T-helper 1 cell treated with Interleukin-12 subunit alpha and Interleukin-12 subunit beta and Interleukin-4 antibody, amounts not matched to agents 30 μg/mL and 1 μg/mL, for 36 hours (primary cell): ENCODE results near the gene FFAR3.

Experiments used
- H3K27ac Mint-ChIP-seq: one replicate; pipeline ENCODE4 v1.8.0; 2021; ENCODE audit warnings: mild to moderate bottlenecking, mixed read lengths
- H3K27me3 Mint-ChIP-seq: one replicate; pipeline ENCODE4 v1.8.0; 2021; ENCODE audit warnings: low read depth, mixed read lengths
- H3K36me3 Mint-ChIP-seq: one replicate; pipeline ENCODE4 v1.8.0; 2021; ENCODE audit warnings: low read depth, mixed read lengths
- H3K4me1 Mint-ChIP-seq: one replicate; pipeline ENCODE4 v1.8.0; 2021; ENCODE audit warnings: low read depth, mixed read lengths
- H3K4me3 Mint-ChIP-seq: one replicate; pipeline ENCODE4 v1.8.0; 2021; ENCODE audit warnings: mild to moderate bottlenecking, moderate library complexity, mixed read lengths
- H3K9me3 Mint-ChIP-seq: one replicate; pipeline ENCODE4 v1.8.0; 2021; ENCODE audit warnings: mixed read lengths

Gene FFAR3

DNA sequence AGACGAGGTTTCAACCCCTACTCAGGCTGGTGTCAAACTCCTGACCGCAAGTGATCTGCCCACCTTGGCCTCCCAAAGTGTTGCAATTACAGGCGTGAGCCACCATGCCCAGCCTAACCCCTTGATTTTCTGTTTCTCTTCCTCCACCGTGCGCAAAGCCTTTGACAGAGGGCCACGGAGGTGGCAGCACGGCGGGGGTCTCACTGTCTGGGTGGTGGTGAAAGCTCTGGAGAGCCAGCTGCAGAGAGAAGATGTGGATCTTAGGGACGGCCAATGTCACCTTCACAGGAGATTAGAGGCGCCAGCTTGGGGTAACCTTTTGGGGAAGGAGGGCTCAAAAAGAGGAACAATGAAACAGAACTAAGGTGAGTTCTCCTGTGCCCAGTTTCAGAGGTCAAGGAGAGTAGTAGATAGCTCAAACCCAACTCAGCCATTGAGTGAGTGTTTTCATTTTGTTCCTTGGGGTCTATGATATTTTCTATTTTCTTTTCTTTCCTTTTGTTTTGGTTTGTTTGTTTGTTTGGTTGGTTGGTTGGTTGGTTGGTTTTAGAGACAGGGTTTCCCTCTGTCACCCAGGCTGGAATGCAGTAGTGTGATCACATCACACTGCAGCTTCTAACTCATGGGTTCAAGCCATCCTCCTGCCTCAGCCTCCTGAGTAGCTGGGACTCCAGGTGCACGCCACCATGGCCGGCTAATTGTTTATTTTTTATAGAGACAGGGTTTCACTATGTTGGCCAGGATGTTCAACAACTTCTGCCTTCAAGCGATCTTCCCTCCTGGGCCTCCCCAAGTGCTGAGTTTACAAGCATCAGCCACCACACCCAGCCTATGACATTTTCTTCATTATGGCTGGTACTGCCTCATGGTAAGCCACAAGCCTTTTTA is 50.3 kb downstream of the FFAR3 start:
- no peak overlapping the region for H3K4me3 Mint-ChIP-seq
- no peaks in the 10 kb centered on the region for H3K36me3 Mint-ChIP-seq
- no peak overlapping the region for H3K27ac Mint-ChIP-seq
- no peaks in the 10 kb centered on the region for H3K9me3 Mint-ChIP-seq
- H3K27me3 Mint-ChIP-seq = peaks cover 31% of the 10 kb centered on the region
- H3K4me1 Mint-ChIP-seq = no peaks in the 10 kb centered on the region

GRCh38 chr19:35409191-35409590 is 50.9 kb downstream of the FFAR3 start:
- Mint-ChIP-seq H3K4me3 (no peak overlapping the region), H3K36me3 (no peaks in the 10 kb centered on the region), H3K4me1 (no peaks in the 10 kb centered on the region), H3K27ac (no peak overlapping the region), H3K9me3 (no peaks in the 10 kb centered on the region), H3K27me3 (peaks cover 31% of the 10 kb centered on the region)
